Measurements from ENCODE around the gene KCNMA1.
"Not testable (repeated sequence)": the region's sequence is repeated elsewhere in the genome, so short reads cannot be mapped to it uniquely, and the experiment has no call there.

KCNMA1 gene

GRCh38 chr10:77526868-77527617 is 110.6 kb downstream of the KCNMA1 start:
- Histone ChIP-seq H3K4me3 (replicated peaks; ENCODE audit: low read depth, low read length) (no peak overlapping the region), H3K36me3 (ENCODE audit: control insufficient read depth, insufficient read depth, low read length) (no peaks in the 10 kb centered on the region), H3K27me3 (replicated peaks; ENCODE audit: control insufficient read depth, insufficient read depth, low read length) (no peaks in the 10 kb centered on the region)
- DNase-seq (ENCODE audit: extremely low read depth, insufficient read length), result no peak
- TF ChIP-seq CTCF (IDR thresholded peaks at IDR 0.05; ENCODE audit: insufficient read depth, low read length, poor library complexity, severe bottlenecking), result no peak

DNA sequence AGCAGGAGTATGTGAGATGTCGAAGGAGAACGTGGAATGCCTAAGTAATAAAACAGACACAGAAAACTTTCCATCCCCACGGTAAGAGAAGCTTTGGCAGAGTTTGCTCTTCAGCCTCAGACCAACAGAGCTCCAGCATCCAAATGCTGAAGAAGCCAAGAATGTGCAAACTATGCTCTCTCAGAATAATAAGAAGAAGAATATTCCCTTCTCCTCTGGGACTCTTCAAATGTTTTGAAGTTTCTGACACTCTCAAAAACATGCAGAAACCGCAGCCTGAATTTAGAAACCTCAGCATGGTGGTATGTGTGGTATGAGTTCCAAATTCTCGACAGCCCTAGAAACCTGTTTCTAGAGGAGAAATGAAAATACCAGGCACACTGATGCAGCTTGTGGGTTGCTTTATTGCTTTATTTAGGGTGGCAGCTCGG is 113.3 kb downstream of the KCNMA1 start:
- no peak for DNase-seq (ENCODE audit: extremely low read depth, insufficient read length)
- Histone ChIP-seq H3K4me3 (replicated peaks; ENCODE audit: low read depth, low read length) (no peak overlapping the region), H3K36me3 (ENCODE audit: control insufficient read depth, insufficient read depth, low read length) (no peaks in the 10 kb centered on the region), H3K27me3 (replicated peaks; ENCODE audit: control insufficient read depth, insufficient read depth, low read length) (no peaks in the 10 kb centered on the region)
- TF ChIP-seq CTCF (IDR thresholded peaks at IDR 0.05; ENCODE audit: insufficient read depth, low read length, poor library complexity, severe bottlenecking), result no peak

GRCh38 chr10:77522268-77522809 is 115.3 kb downstream of the KCNMA1 start:
- H3K27me3 ChIP-seq (replicated peaks; ENCODE audit: control insufficient read depth, insufficient read depth, low read length), result no peaks in the 10 kb centered on the region
- H3K36me3 ChIP-seq (ENCODE audit: control insufficient read depth, insufficient read depth, low read length), result no peaks in the 10 kb centered on the region
- no peak overlapping the region for H3K4me3 ChIP-seq (replicated peaks; ENCODE audit: low read depth, low read length)
- TF ChIP-seq CTCF (IDR thresholded peaks at IDR 0.05; ENCODE audit: insufficient read depth, low read length, poor library complexity, severe bottlenecking), result no peak
- no peak for DNase-seq (ENCODE audit: extremely low read depth, insufficient read length)

- DNase-seq (ENCODE audit: extremely low read depth, insufficient read length), result no peak
- H3K36me3 ChIP-seq (ENCODE audit: control insufficient read depth, insufficient read depth, low read length), result no peaks in the 10 kb centered on the region
- no peak for TF ChIP-seq CTCF (IDR thresholded peaks at IDR 0.05; ENCODE audit: insufficient read depth, low read length, poor library complexity, severe bottlenecking)
- H3K27me3 ChIP-seq (replicated peaks; ENCODE audit: control insufficient read depth, insufficient read depth, low read length), result no peaks in the 10 kb centered on the region
- no peak overlapping the region for H3K4me3 ChIP-seq (replicated peaks; ENCODE audit: low read depth, low read length)
Observed at GRCh38 chr10:77520995-77521394, 116.6 kb downstream of the KCNMA1 start.

- TF ChIP-seq CTCF (IDR thresholded peaks at IDR 0.05; ENCODE audit: insufficient read depth, low read length, poor library complexity, severe bottlenecking), result no peak
Observed at GRCh38 chr10:77520290-77520689, 117.3 kb downstream of the KCNMA1 start.

GRCh38 chr10:77519791-77520190 is 117.8 kb downstream of the KCNMA1 start:
- H3K4me3 ChIP-seq (replicated peaks; ENCODE audit: low read depth, low read length); H3K27me3 ChIP-seq (replicated peaks; ENCODE audit: control insufficient read depth, insufficient read depth, low read length); DNase-seq (ENCODE audit: extremely low read depth, insufficient read length); H3K36me3 ChIP-seq (ENCODE audit: control insufficient read depth, insufficient read depth, low read length): not testable (repeated sequence)

More at GRCh38 chr10:77520290-77520689, 117.3 kb downstream of the KCNMA1 start:
- Histone ChIP-seq H3K36me3 (ENCODE audit: control insufficient read depth, insufficient read depth, low read length) (no peaks in the 10 kb centered on the region), H3K27me3 (replicated peaks; ENCODE audit: control insufficient read depth, insufficient read depth, low read length) (no peaks in the 10 kb centered on the region; the same call in 1 of the 2 replicates), H3K4me3 (replicated peaks; ENCODE audit: low read depth, low read length) (no peak overlapping the region)
- no peak for DNase-seq (ENCODE audit: extremely low read depth, insufficient read length)
